HTR-8/SVneo (cell line): ENCODE data around the gene NFKBIB.

Experiments used
- DNase-seq: peaks from one replicate; pipeline ENCODE4 v3.0.0; 2011; ENCODE audit warnings: low spot score, mixed read lengths; ENCODE audit not compliant: insufficient read length
- FAIRE-seq: peaks from 2 replicates; lab custom pipeline; 2011; peaks lifted over from hg19 to GRCh38; lab: Jason Lieb, UNC

Gene NFKBIB

GRCh38 chr19:38951187-38951586 lies 51.4 kb downstream of the NFKBIB start:
- DNase-seq (no peak), FAIRE-seq (no peak)

GRCh38 chr19:38952395-38953165 lies 52.8 kb downstream of the NFKBIB start:
- FAIRE-seq: no peak
- DNase-seq: no peak

- no peak for DNase-seq
- no peak for FAIRE-seq
Observed at GRCh38 chr19:38953677-38954076, 53.9 kb downstream of the NFKBIB start.

GRCh38 chr19:38956264-38956663 lies 56.5 kb downstream of the NFKBIB start:
- FAIRE-seq (no peak), DNase-seq (no peak)

- DNase-seq (no peak), FAIRE-seq (no peak)
Observed at GRCh38 chr19:38958301-38958700, 58.5 kb downstream of the NFKBIB start.
